Gastroesophageal sphincter (tissue), 4 donors: ENCODE measurements around the gene MLLT1. TPM values are rescaled to one million over a fixed set of nuclear protein-coding genes. Genes with fewer than 3 reads are reported as not detected.

Experiments
- ATAC-seq: fragments of 150-250 bp; one replicate; pipeline ENCODE4 v1.9.1; 2016; ENCODE audit warnings: mild to moderate bottlenecking, moderate library complexity
- H3K27ac ChIP-seq, 4 donors: fragments of 200-600 bp; sonication (generic) in 3 of 4; 1 replicate in 3 of 4; 2 replicates in 1 of 4; pipeline ENCODE4 v1.5.1; 2016 to 2019
- H3K27me3 ChIP-seq: fragments of 200-600 bp; sonication (generic); one replicate; pipeline ENCODE4 v1.5.1; 2019
- H3K36me3 ChIP-seq, 2 donors: fragments of 200-600 bp; sonication (generic); one replicate each; pipeline ENCODE4 v1.5.1; 2019; ENCODE audit warnings: control low read depth in 1 of 2
- H3K4me1 ChIP-seq, 3 donors: fragments of 200-600 bp; sonication (generic); 1 replicate in 2 of 3; 2 replicates in 1 of 3; pipeline ENCODE4 v1.5.1; 2016 to 2019; ENCODE audit warnings: control low read depth in 2 of 3
- H3K4me3 ChIP-seq, 2 donors: fragments of 200-600 bp; sonication (generic); one replicate each; pipeline ENCODE4 v1.5.1; 2019; ENCODE audit warnings: mild to moderate bottlenecking in 1 of 2, moderate library complexity in 1 of 2
- H3K9me3 ChIP-seq, 3 donors: fragments of 200-600 bp; sonication (generic); one replicate each; pipeline ENCODE4 v1.5.1; 2017 to 2019; ENCODE audit warnings: control low read depth in 2 of 3
- CTCF ChIP-seq, 4 experiments: fragments of 200-600 bp in 2 of 4; fragments of 450-650 bp in 2 of 4; sonication (generic) in 1 of 4; IDR thresholded peaks; one replicate each; pipeline ENCODE4 v1.5.1; 2017 to 2019; ENCODE audit warnings: antibody characterized with exemption in 4 of 4, mild to moderate bottlenecking in 2 of 4, moderate library complexity in 2 of 4
- EP300 ChIP-seq: sonication (generic); formaldehyde crosslinking; IDR thresholded peaks from one replicate; pipeline ENCODE4 v1.6.1; 2017; ENCODE audit warnings: antibody characterized with exemption, mild to moderate bottlenecking
- POLR2A ChIP-seq, 2 donors: fragments of 450-650 bp; IDR thresholded peaks; one replicate each; pipeline ENCODE4 v1.6.1; 2017; ENCODE audit warnings: antibody characterized with exemption in 2 of 2, mild to moderate bottlenecking in 2 of 2, moderate library complexity in 1 of 2
- POLR2AphosphoS5 ChIP-seq: sonication (generic); formaldehyde crosslinking; IDR thresholded peaks from one replicate; pipeline ENCODE4 v1.6.1; 2017; ENCODE audit warnings: antibody characterized with exemption
- WGBS, 2 donors: methylation state at CpG; one replicate each; pipeline ENCODE4 v1.1.5; 2018; ENCODE audit warnings: low coverage in 1 of 2; 5-methylcytosine and 5-hydroxymethylcytosine counted together
- total RNA-seq, 4 donors: library from RNA; depleted of rRNA; stranded (reverse); fragments of >200 nt; gene quantifications; one replicate each; pipeline ENCODE4 v1.1.0, GENCODE V29; 2016

MLLT1 gene
- total RNA-seq, 4 donors from 2014 or later: 21.4 to 42.5 (median 23.8) TPM

- H3K4me1 ChIP-seq: peaks cover 0 to 48% (median 32%) of the 10 kb centered on the region in 3 donors
- TF ChIP-seq EP300 (no peak), POLR2AphosphoS5 (no peak), POLR2A (IDR thresholded peaks at IDR 0.05) (no peak), CTCF (IDR thresholded peaks at IDR 0.05) (no peak)
- peak overlapping the region in 1 of 4 donors; percentile 57 for H3K27ac ChIP-seq
- H3K4me3 ChIP-seq: no peak overlapping the region
- no peak for ATAC-seq
- H3K36me3 ChIP-seq: peaks cover 0 to 62% of the 10 kb centered on the region in 2 donors
- no peaks in the 10 kb centered on the region for H3K9me3 ChIP-seq
- H3K27me3 ChIP-seq: no peaks in the 10 kb centered on the region
- WGBS, 2 donors: 70 to 80% methylated on average over 1 to 2 of the region's 41 CpGs
Observed at GRCh38 chr19:6214881-6215541, 64.8 kb downstream of the MLLT1 start.

- Histone ChIP-seq H3K27ac (no peak overlapping the region), H3K4me3 (no peak overlapping the region), H3K27me3 (no peaks in the 10 kb centered on the region), H3K36me3 (peaks cover 0 to 59% of the 10 kb centered on the region in 2 donors), H3K9me3 (no peaks in the 10 kb centered on the region), H3K4me1 (peaks cover 0 to 38% (median 22%) of the 10 kb centered on the region in 3 donors)
- WGBS, 2 donors: 97% methylated on average over 5 of the region's 32 CpGs; no CpG with 5 or more reads in 1 of the 2 donors
- no peak for ATAC-seq
- TF ChIP-seq CTCF (IDR thresholded peaks at IDR 0.05) (no peak), POLR2A (IDR thresholded peaks at IDR 0.05) (no peak), POLR2AphosphoS5 (no peak), EP300 (no peak)
Observed at GRCh38 chr19:6213696-6214641, 65.8 kb downstream of the MLLT1 start.

DNA sequence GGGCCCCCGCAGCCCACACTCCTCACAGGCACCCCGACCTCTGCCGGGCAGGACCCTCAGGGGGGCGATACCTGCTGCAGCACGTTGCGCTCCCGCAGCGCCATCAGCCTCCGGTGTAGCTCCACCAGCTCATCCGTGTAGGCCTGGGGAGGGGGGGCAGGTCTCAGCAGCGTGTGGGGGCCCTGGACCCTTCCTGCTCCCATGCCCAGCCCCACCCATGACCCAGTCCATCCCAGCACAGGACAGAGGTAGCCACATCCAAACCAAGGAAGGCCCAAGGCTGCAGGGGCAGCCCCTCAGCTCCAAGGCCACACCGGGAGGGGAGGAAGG lies 66.5 kb downstream of the MLLT1 start:
- no peak for ATAC-seq
- Histone ChIP-seq H3K9me3 (no peaks in the 10 kb centered on the region), H3K4me1 (peaks cover 0 to 31% (median 16%) of the 10 kb centered on the region in 3 donors), H3K27ac (no peak overlapping the region), H3K4me3 (no peak overlapping the region), H3K36me3 (peaks cover 0 to 59% of the 10 kb centered on the region in 2 donors), H3K27me3 (no peaks in the 10 kb centered on the region)
- TF ChIP-seq POLR2AphosphoS5: no peak
- no peak for TF ChIP-seq CTCF (IDR thresholded peaks at IDR 0.05)
- no peak for TF ChIP-seq EP300
- no peak for TF ChIP-seq POLR2A (IDR thresholded peaks at IDR 0.05)
- no CpG with 5 or more reads among the region's 12 CpGs for WGBS, 2 donors

- H3K4me1 ChIP-seq: peaks cover 0 to 25% (median 10%) of the 10 kb centered on the region in 3 donors
- H3K27me3 ChIP-seq: no peaks in the 10 kb centered on the region
- TF ChIP-seq POLR2A (IDR thresholded peaks at IDR 0.05): no peak
- no peak for TF ChIP-seq EP300
- no peak for TF ChIP-seq POLR2AphosphoS5
- H3K36me3 ChIP-seq: peaks cover 0 to 59% of the 10 kb centered on the region in 2 donors
- WGBS, 2 donors: 100% methylated on average over 7 of the region's 53 CpGs; no CpG with 5 or more reads in 1 of the 2 donors
- no peak for ATAC-seq
- H3K9me3 ChIP-seq: no peaks in the 10 kb centered on the region
- H3K27ac ChIP-seq: no peak overlapping the region
- no peak overlapping the region for H3K4me3 ChIP-seq
Observed at GRCh38 chr19:6212403-6213265, 67.1 kb downstream of the MLLT1 start.
